A549 (cell line): ENCODE measurements around the gene NPLOC4. TPM values are rescaled to one million over a fixed set of nuclear protein-coding genes. Genes with fewer than 3 reads are reported as not detected.

Source experiments
- BCL3 ChIP-seq: fragments of >200 bp; sonication (Bioruptor Twin); formaldehyde crosslinking; IDR thresholded peaks from 3 replicates; pipeline ENCODE4 v1.6.1; 2016
- CBX8 ChIP-seq: fragments of 200-600 bp; sonication (generic); IDR thresholded peaks from 2 replicates; pipeline ENCODE4 v1.6.1; 2016
- CEBPB ChIP-seq, 2 experiments: fragments of >200 bp in 1 of 2; sonication (Bioruptor Twin) in 1 of 2; formaldehyde crosslinking in 1 of 2; IDR thresholded peaks; 2 replicates each; pipeline ENCODE4 v1.6.1; 2012 to 2016
- CHD2 ChIP-seq: fragments of 150-350 bp; IDR thresholded peaks from 2 replicates; pipeline ENCODE4 v1.6.1; 2014; ENCODE audit warnings: low read length; ENCODE audit not compliant: partially characterized antibody
- CTCF ChIP-seq: fragments of >200 bp; sonication (Bioruptor Twin); formaldehyde crosslinking; IDR thresholded peaks from 3 replicates; pipeline ENCODE4 v1.5.1; 2016
- EHMT2 ChIP-seq: fragments of 200-600 bp; sonication (generic); IDR thresholded peaks from 2 replicates; pipeline ENCODE4 v1.6.1; 2016; ENCODE audit warnings: antibody characterized with exemption, low read depth, mild to moderate bottlenecking, moderate library complexity
- EP300 ChIP-seq, 2 experiments: fragments of >200 bp; sonication (Bioruptor Twin); formaldehyde crosslinking; IDR thresholded peaks; 2 replicates in 1 of 2; 3 replicates in 1 of 2; pipeline ENCODE4 v1.6.1; 2016 to 2017
- ESRRA ChIP-seq: fragments of 150-350 bp; IDR thresholded peaks from 2 replicates; pipeline ENCODE4 v1.6.1; 2014; ENCODE audit warnings: mild to moderate bottlenecking, low read length, borderline replicate concordance
- HES2 ChIP-seq: fragments of >200 bp; sonication (Bioruptor Twin); formaldehyde crosslinking; IDR thresholded peaks from 2 replicates; pipeline ENCODE4 v1.6.1; 2016
- HEYL ChIP-seq: fragments of 250-450 bp; sonication (Bioruptor Pico); IDR thresholded peaks from 2 replicates; pipeline ENCODE4 v1.8.0; 2021; ENCODE audit warnings: mild to moderate bottlenecking, moderate library complexity
- HMGXB4 ChIP-seq: fragments of 250-450 bp; sonication (Bioruptor Pico); IDR thresholded peaks from 2 replicates; pipeline ENCODE4 v1.5.0; 2021; ENCODE audit warnings: mild to moderate bottlenecking, moderate library complexity, borderline replicate concordance
- HOXB5 ChIP-seq: fragments of 250-450 bp; sonication (Bioruptor Pico); IDR thresholded peaks from 2 replicates; pipeline ENCODE4 v1.5.0; 2020; ENCODE audit warnings: mild to moderate bottlenecking, moderate library complexity
- KDM1A ChIP-seq: fragments of 200-600 bp; sonication (generic); IDR thresholded peaks from 2 replicates; pipeline ENCODE4 v1.6.1; 2016; ENCODE audit warnings: low read depth, mild to moderate bottlenecking
- MAZ ChIP-seq: fragments of 150-350 bp; IDR thresholded peaks from 2 replicates; pipeline ENCODE4 v1.6.1; 2014; ENCODE audit warnings: antibody characterized with exemption, low read depth, low read length, borderline replicate concordance
- NFE2L2 ChIP-seq: fragments of 150-350 bp; conservative IDR thresholded peaks from 2 replicates; pipeline ENCODE4 v1.6.1; 2014; ENCODE audit warnings: low read length
- NR3C1 ChIP-seq: fragments of >200 bp; sonication (Bioruptor Twin); formaldehyde crosslinking; IDR thresholded peaks from 3 replicates; pipeline ENCODE4 v1.6.1; 2017
- REST ChIP-seq: fragments of 200-600 bp; sonication (generic); IDR thresholded peaks from 2 replicates; pipeline ENCODE4 v1.6.1; 2016; ENCODE audit warnings: antibody characterized with exemption, mild to moderate bottlenecking, moderate library complexity
- RFX5 ChIP-seq: fragments of 450-650 bp; IDR thresholded peaks from 2 replicates; pipeline ENCODE4 v1.7.1; 2014; ENCODE audit warnings: antibody characterized with exemption, mild to moderate bottlenecking, moderate library complexity
- RNF2 ChIP-seq: fragments of 200-600 bp; sonication (generic); IDR thresholded peaks from 2 replicates; pipeline ENCODE4 v1.6.1; 2016; ENCODE audit warnings: low read depth, mild to moderate bottlenecking, antibody characterized with exemption, moderate library complexity, borderline replicate concordance
- SREBF2 ChIP-seq: fragments of 450-650 bp; IDR thresholded peaks from 2 replicates; pipeline ENCODE4 v1.6.1; 2014; ENCODE audit warnings: mild to moderate bottlenecking, moderate library complexity
- polyA plus RNA-seq, 4 experiments: library from polyadenylated mRNA; depleted of rRNA in 3 of 4; stranded (reverse); fragments of >200 nt; fragmentation: RNase III in 1 of 4; extraction: RNeasy Plus Mini Kit Qiagen cat#74134 plus additional on column Dnase treatment in 1 of 4; gene quantifications; 2 replicates in 3 of 4; 3 replicates in 1 of 4; pipeline ENCODE4 v1.2.3, GENCODE V29; 2011 to 2017

The NPLOC4 gene
- polyA plus RNA-seq, 2 of the 4 experiments (the other 2 are of a cell fraction) = 98.5 to 101 TPM

- TF ChIP-seq NFE2L2 (no peak; the same call in 1 of the 2 replicates), CHD2 (no peak), HES2 (no peak), SREBF2 (no peak), RNF2 (no peak), HOXB5 (CRISPR knock-in tag) (peak; percentile 51; the same call in 1 of the 2 replicates), KDM1A (no peak), HEYL (CRISPR knock-in tag) (no peak), RFX5 (peak; percentile 52; the same call in 1 of the 2 replicates), CTCF (no peak), ESRRA (no peak), EP300 (IDR thresholded peaks at IDR 0.05) (no peak; a peak in 1 of 5 replicates), EHMT2 (no peak), MAZ (peak; percentile 88), CEBPB (IDR thresholded peaks at IDR 0.05) (peak in 1 of 2 experiments; percentile 19; a peak in 1 of 4 replicates), CBX8 (no peak), REST (no peak), BCL3 (peak; percentile 96), HMGXB4 (CRISPR knock-in tag) (no peak; the same call in 1 of the 2 replicates), NR3C1 (no peak)
Measured at GRCh38 chr17:81636505-81637288, at the start of gene NPLOC4, which contains the start of gene TSPAN10 (continued).
